GM12878 (cell line): ENCODE measurements around the gene CYB5R2. TPM values are rescaled to one million over a fixed set of nuclear protein-coding genes. Genes with fewer than 3 reads are reported as not detected.
"Not testable (repeated sequence)": the region's sequence is repeated elsewhere in the genome, so short reads cannot be mapped to it uniquely, and the experiment has no call there.

Experiments
- ATAC-seq: fragments of 200-7000 bp; cut with Tn5 transposase; 3 replicates; pipeline ENCODE4 v1.9.1; 2020; ENCODE audit warnings: mild to moderate bottlenecking, moderate library complexity
- BruUV-seq: library from RNA; stranded (reverse); fragments of 400-500 nt; replicated peaks from 2 replicates; lab custom pipeline; 2021; lab: Mats Ljungman, UMichigan
- CTCF ChIA-PET: fragments of 300-600 bp; sonication (Branson Sonifier 250); formaldehyde crosslinking; extraction: SDS; loops from one replicate; lab custom pipeline; 2021; ENCODE audit warnings: inconsistent platforms; lab: Yijun Ruan, JAX
- POLR2A ChIA-PET: fragments of 350-600 bp; formaldehyde crosslinking; extraction: SDS; loops from one replicate; lab custom pipeline; 2021; ENCODE audit warnings: inconsistent platforms; lab: Charles Lee
- RAD21 ChIA-PET: fragments of 300-600 bp; sonication (Branson Sonifier 250); formaldehyde crosslinking; loops from one replicate; lab custom pipeline; 2023; ENCODE audit warnings: antibody characterized with exemption; ENCODE audit not compliant: unreplicated experiment; lab: Charles Lee
- SMC1A ChIA-PET: fragments of 300-600 bp; sonication (Branson Sonifier 250); formaldehyde crosslinking; loops from one replicate; lab custom pipeline; 2023; ENCODE audit not compliant: unreplicated experiment, uncharacterized antibody; lab: Charles Lee
- DNase-seq: peaks from one replicate; pipeline ENCODE4 v3.0.0-alpha.2; 2011; ENCODE audit warnings: low read depth, low spot score
- FAIRE-seq: peaks from 3 replicates; lab custom pipeline; 2011; peaks lifted over from hg19 to GRCh38; lab: Jason Lieb, UNC
- H2AFZ ChIP-seq: 2 replicates; pipeline ENCODE4 v1.6.0; 2011; ENCODE audit warnings: low read depth, low read length, control low read depth; ENCODE audit not compliant: control insufficient read depth
- H3K27ac ChIP-seq: 2 replicates; pipeline ENCODE4 v1.5.1; 2011; ENCODE audit warnings: control low read depth; ENCODE audit not compliant: control insufficient read depth, insufficient read depth
- H3K27me3 ChIP-seq, 2 experiments: replicated peaks in 1 of 2; 2 replicates each; pipeline versions ENCODE4 v1.6.0 to v1.6.1; 2011; ENCODE audit warnings: low read length in 1 of 2; ENCODE audit not compliant: control insufficient read depth in 2 of 2, insufficient read depth in 2 of 2
- H3K36me3 ChIP-seq, 2 experiments: 2 replicates each; pipeline ENCODE4 v1.5.1; 2011; ENCODE audit warnings: low read length in 1 of 2; ENCODE audit not compliant: control insufficient read depth in 2 of 2, insufficient read depth in 2 of 2
- H3K4me1 ChIP-seq: 2 replicates; pipeline ENCODE4 v1.6.1; 2011; ENCODE audit warnings: mild to moderate bottlenecking, low read length, moderate library complexity, mixed read lengths; ENCODE audit not compliant: control insufficient read depth, insufficient read depth
- H3K4me2 ChIP-seq: 2 replicates; pipeline ENCODE4 v1.6.0; 2011; ENCODE audit warnings: control low read depth; ENCODE audit not compliant: control insufficient read depth, insufficient read depth
- H3K4me3 ChIP-seq: fragments of 200-600 bp; sonication (generic); 2 replicates; pipeline ENCODE4 v1.5.1; 2016
- H3K79me2 ChIP-seq: 2 replicates; pipeline ENCODE4 v1.6.0; 2011; ENCODE audit warnings: low read length; ENCODE audit not compliant: control insufficient read depth, insufficient read depth
- H3K9ac ChIP-seq: 2 replicates; pipeline ENCODE4 v1.8.0; 2011; ENCODE audit warnings: low read length, control low read depth, mixed read lengths; ENCODE audit not compliant: control insufficient read depth, insufficient read depth
- H3K9me3 ChIP-seq: replicated peaks from 3 replicates; pipeline ENCODE4 v1.5.1; 2011; ENCODE audit warnings: mild to moderate bottlenecking, low read length; ENCODE audit not compliant: control insufficient read depth, insufficient read depth
- H4K20me1 ChIP-seq: 2 replicates; pipeline ENCODE4 v1.6.0; 2011; ENCODE audit not compliant: control insufficient read depth, insufficient read depth
- HCFC1 ChIP-seq: fragments of 150-350 bp; IDR thresholded peaks from 2 replicates; pipeline ENCODE4 v1.6.1; 2014; ENCODE audit warnings: low read length
- MEF2B ChIP-seq: fragments of 450-650 bp; IDR thresholded peaks from 2 replicates; pipeline ENCODE4 v1.6.1; 2018; ENCODE audit warnings: mild to moderate bottlenecking, moderate library complexity; ENCODE audit not compliant: partially characterized antibody, poor library complexity, severe bottlenecking
- POLR2AphosphoS2 ChIP-seq: IDR thresholded peaks from 2 replicates; pipeline ENCODE4 v1.6.1; 2011; ENCODE audit warnings: low read depth, mild to moderate bottlenecking, low read length, improper control_type of control experiment, moderate library complexity
- RCOR1 ChIP-seq: conservative IDR thresholded peaks from 2 replicates; pipeline ENCODE4 v1.6.1; 2012; ENCODE audit warnings: low read depth, low read length, improper control_type of control experiment
- WGBS: methylation state at CpG from one replicate; pipeline ENCODE4 v1.1.6; 2016; ENCODE audit warnings: low lambda C conversion rate; ENCODE audit not compliant: insufficient replicate concordance, insufficient coverage; ENCODE audit errors: missing lambda C conversion rate; 5-methylcytosine and 5-hydroxymethylcytosine counted together
- in situ Hi-C: fragments of 300-500 bp; cut with MboI; formaldehyde crosslinking; loops from 9 replicates; pipeline ENCODE4 v1.14.3; 2018; ENCODE audit warnings: mixed read lengths
- intact Hi-C: fragments of 100-400 bp; cut with micrococcal nuclease; formaldehyde crosslinking; loops from one replicate; pipeline ENCODE4 v1.14.2; 2022; ENCODE audit not compliant: unreplicated experiment
- polyA plus RNA-seq, 11 experiments: library from polyadenylated mRNA; depleted of rRNA in 4 of 11; unstranded in 6 of 11; stranded (reverse) in 5 of 11; fragments of >200 nt; fragmentation: Nextera tagmentation in 4 of 11; fragmentation: Illumina TruSeq in 1 of 11; extraction: Ambion mirVana in 4 of 11; extraction: Trizol in 1 of 11; gene quantifications; 1 replicate in 1 of 11; 2 replicates in 10 of 11; pipeline versions ENCODE4 v1.2.1 to v1.2.3, GENCODE V29; 2011 to 2016; ENCODE audit warnings: inconsistent platforms in 2 of 11, missing spikeins in 2 of 11, low read depth in 1 of 11
- total RNA-seq, 4 experiments: library from RNA; depleted of rRNA in 3 of 4; stranded (reverse); fragments of >200 nt in 3 of 4; fragmentation: Illumina TruSeq in 1 of 4; extraction: Trizol in 1 of 4; gene quantifications; 2 replicates each; pipeline versions ENCODE4 v1.2.1 to v1.2.3, GENCODE V29; 2013 to 2021
- TF ChIP-seq, protein P1 (sequence below): fragments of 450-650 bp; IDR thresholded peaks from 2 replicates; pipeline ENCODE4 v1.6.1; 2017; ENCODE audit warnings: low read depth, mild to moderate bottlenecking, moderate library complexity
- TF ChIP-seq, protein P2 (sequence below): fragments of 450-650 bp; IDR thresholded peaks from 2 replicates; pipeline ENCODE4 v1.6.1; 2018; ENCODE audit warnings: borderline replicate concordance, mild to moderate bottlenecking; ENCODE audit not compliant: partially characterized antibody

Gene CYB5R2
- total and polyA plus RNA-seq, 10 of the 15 experiments (the other 5 are each of a cell fraction or from before 2014, with no cell fraction given): 21.0 to 111 (median 70.4) TPM

DNA sequence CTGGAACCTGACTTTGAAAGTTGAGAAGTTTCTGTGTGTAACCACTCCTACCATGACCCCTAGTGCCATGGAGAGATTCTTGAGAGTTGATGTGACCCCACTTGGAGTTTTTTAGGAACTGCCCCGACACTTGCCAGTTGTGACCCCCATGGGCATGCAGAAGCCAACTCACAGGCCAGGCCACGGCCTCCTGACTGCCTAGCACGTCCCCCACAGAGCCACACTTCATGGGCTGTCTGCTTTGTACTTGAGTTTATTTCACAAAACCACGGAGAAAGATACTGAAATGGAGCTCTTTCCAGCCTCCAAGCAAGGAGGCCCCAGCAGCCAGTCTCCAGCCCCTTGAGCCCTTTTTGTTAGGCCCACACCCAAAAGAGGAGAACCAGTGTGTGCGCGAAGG, 8.4 kb downstream of the CYB5R2 start:
- Histone ChIP-seq H3K9ac (no peak overlapping the region), H2AFZ (no peak overlapping the region), H3K27ac (no peak overlapping the region), H3K27me3 (no peaks in the 10 kb centered on the region), H3K36me3 (peaks cover 1 to 13% of the 10 kb centered on the region in 2 experiments; a peak in 3 of 4 replicates), H3K4me1 (peaks cover 6% of the 10 kb centered on the region), H3K4me2 (no peak overlapping the region), H4K20me1 (no peaks in the 10 kb centered on the region), H3K9me3 (no peaks in the 10 kb centered on the region), H3K4me3 (no peak overlapping the region)
- POLR2A ChIA-PET: no interaction called here
- FAIRE-seq: no peak
- in situ Hi-C loops: no loop called here
- intact Hi-C loops: loop anchor here (1.0 to 5.0 kb wide), 5 partner anchors 88 to 312 kb away; partner anchors contain the start of gene PPFIBP2
- WGBS: 82% methylated on average over 6 of the region's 6 CpGs
- no TSS peak for BruUV-seq
- SMC1A ChIA-PET: interaction anchor here (0.8 to 3.8 kb wide), 10 partner anchors 25 to 314 kb away, joined by 3 to 17 read pairs (median 5); partner anchors contain the start of gene PPFIBP2
- RAD21 ChIA-PET: interaction anchor here (0.5 to 2.7 kb wide), 12 partner anchors 21 to 567 kb away, joined by 3 to 18 read pairs (median 8); partner anchors contain the start of gene PPFIBP2
- TF ChIP-seq POLR2AphosphoS2 (no peak), RCOR1 (no peak), HCFC1 (no peak), MEF2B (no peak)
- TF ChIP-seq, protein P1, sequence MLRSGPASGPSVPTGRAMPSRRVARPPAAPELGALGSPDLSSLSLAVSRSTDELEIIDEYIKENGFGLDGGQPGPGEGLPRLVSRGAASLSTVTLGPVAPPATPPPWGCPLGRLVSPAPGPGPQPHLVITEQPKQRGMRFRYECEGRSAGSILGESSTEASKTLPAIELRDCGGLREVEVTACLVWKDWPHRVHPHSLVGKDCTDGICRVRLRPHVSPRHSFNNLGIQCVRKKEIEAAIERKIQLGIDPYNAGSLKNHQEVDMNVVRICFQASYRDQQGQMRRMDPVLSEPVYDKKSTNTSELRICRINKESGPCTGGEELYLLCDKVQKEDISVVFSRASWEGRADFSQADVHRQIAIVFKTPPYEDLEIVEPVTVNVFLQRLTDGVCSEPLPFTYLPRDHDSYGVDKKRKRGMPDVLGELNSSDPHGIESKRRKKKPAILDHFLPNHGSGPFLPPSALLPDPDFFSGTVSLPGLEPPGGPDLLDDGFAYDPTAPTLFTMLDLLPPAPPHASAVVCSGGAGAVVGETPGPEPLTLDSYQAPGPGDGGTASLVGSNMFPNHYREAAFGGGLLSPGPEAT: no peak
- TF ChIP-seq, protein P2, sequence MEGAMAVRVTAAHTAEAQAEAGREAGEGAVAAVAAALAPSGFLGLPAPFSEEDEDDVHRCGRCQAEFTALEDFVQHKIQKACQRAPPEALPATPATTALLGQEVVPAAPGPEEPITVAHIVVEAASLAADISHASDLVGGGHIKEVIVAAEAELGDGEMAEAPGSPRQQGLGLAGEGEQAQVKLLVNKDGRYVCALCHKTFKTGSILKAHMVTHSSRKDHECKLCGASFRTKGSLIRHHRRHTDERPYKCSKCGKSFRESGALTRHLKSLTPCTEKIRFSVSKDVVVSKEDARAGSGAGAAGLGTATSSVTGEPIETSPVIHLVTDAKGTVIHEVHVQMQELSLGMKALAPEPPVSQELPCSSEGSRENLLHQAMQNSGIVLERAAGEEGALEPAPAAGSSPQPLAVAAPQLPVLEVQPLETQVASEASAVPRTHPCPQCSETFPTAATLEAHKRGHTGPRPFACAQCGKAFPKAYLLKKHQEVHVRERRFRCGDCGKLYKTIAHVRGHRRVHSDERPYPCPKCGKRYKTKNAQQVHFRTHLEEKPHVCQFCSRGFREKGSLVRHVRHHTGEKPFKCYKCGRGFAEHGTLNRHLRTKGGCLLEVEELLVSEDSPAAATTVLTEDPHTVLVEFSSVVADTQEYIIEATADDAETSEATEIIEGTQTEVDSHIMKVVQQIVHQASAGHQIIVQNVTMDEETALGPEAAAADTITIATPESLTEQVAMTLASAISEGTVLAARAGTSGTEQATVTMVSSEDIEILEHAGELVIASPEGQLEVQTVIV: no peak
- TF ChIP-seq, all 136 proteins: peak for 0
- ATAC-seq (no peak), DNase-seq (no peak)
- no peaks in the 10 kb centered on the region for H3K79me2 ChIP-seq
- CTCF ChIA-PET: interaction anchor here (0.6 to 4.3 kb wide), 27 partner anchors 9 to 565 kb away, joined by 3 to 61 read pairs (median 4); partner anchors contain the start of gene PPFIBP2

- H3K79me2 ChIP-seq, H3K9ac ChIP-seq, H3K9me3 ChIP-seq, DNase-seq, H2AFZ ChIP-seq, FAIRE-seq, H3K4me3 ChIP-seq, intact Hi-C loops, in situ Hi-C loops, H3K4me1 ChIP-seq, BruUV-seq, CTCF ChIA-PET, H4K20me1 ChIP-seq, POLR2A ChIA-PET, H3K27ac ChIP-seq, ATAC-seq, RAD21 ChIA-PET, SMC1A ChIA-PET, H3K4me2 ChIP-seq, H3K27me3 ChIP-seq: not testable (repeated sequence)
- 79% methylated on average over 12 of the region's 16 CpGs for WGBS
- H3K36me3 ChIP-seq: peaks cover 1 to 13% of the 10 kb centered on the region in 2 experiments; a peak in 3 of 4 replicates
Observed at GRCh38 chr11:7663531-7663930, 9.8 kb downstream of the CYB5R2 start.
